SU-DHL-6 (cell line): ENCODE data around the gene EN2.

Experiments used
- CTCF ChIP-seq: fragments of 200-600 bp; sonication (generic); IDR thresholded peaks from one replicate; pipeline ENCODE4 v1.5.1; 2017; ENCODE audit warnings: antibody characterized with exemption, mild to moderate bottlenecking, low read length, moderate library complexity; ENCODE audit not compliant: insufficient read depth, poor library complexity, severe bottlenecking
- EZH2phosphoT487 ChIP-seq: fragments of 200-600 bp; sonication (generic), shearing (Covaris generic); conservative IDR thresholded peaks from 2 replicates; pipeline ENCODE4 v1.6.1; 2018; ENCODE audit warnings: mild to moderate bottlenecking, antibody characterized with exemption, low read length, moderate library complexity, mixed read lengths

GRCh38 chr7:155488483-155489127 lies 30.7 kb downstream of the EN2 start:
- no peak for TF ChIP-seq CTCF
- no peak for TF ChIP-seq EZH2phosphoT487
